Measurements from ENCODE around the gene TEX13D. TPM values are rescaled to one million over a fixed set of nuclear protein-coding genes. Genes with fewer than 3 reads are reported as not detected.

Gene TEX13D
- total and polyA plus RNA-seq, 4 donors: 0.04 TPM; not detected in 3

GRCh38 chrX:124378643-124379042 is 46.2 kb downstream of the TEX13D start:
- WGBS, 2 donors: 11 to 45% methylated on average over 4 of the region's 4 CpGs
- H3K4me3 ChIP-seq: no peak overlapping the region
- DNase-seq (no peak), ATAC-seq (ENCODE audit: insufficient read depth, low FRiP score) (no peak)
- H3K4me1 ChIP-seq (ENCODE audit: control insufficient read depth in 5 of 5, insufficient read depth in 5 of 5, low read length in 5 of 5): no peaks in the 10 kb centered on the region
- peaks cover 0 to 2% (median 0%) of the 10 kb centered on the region in 4 donors for H3K9me3 ChIP-seq (ENCODE audit: control insufficient read depth in 4 of 4, insufficient read depth in 3 of 4, low read length in 3 of 4)
- TF ChIP-seq, protein P1, sequence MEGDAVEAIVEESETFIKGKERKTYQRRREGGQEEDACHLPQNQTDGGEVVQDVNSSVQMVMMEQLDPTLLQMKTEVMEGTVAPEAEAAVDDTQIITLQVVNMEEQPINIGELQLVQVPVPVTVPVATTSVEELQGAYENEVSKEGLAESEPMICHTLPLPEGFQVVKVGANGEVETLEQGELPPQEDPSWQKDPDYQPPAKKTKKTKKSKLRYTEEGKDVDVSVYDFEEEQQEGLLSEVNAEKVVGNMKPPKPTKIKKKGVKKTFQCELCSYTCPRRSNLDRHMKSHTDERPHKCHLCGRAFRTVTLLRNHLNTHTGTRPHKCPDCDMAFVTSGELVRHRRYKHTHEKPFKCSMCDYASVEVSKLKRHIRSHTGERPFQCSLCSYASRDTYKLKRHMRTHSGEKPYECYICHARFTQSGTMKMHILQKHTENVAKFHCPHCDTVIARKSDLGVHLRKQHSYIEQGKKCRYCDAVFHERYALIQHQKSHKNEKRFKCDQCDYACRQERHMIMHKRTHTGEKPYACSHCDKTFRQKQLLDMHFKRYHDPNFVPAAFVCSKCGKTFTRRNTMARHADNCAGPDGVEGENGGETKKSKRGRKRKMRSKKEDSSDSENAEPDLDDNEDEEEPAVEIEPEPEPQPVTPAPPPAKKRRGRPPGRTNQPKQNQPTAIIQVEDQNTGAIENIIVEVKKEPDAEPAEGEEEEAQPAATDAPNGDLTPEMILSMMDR (IDR thresholded peaks at IDR 0.05; ENCODE audit: control extremely low read depth, extremely low read depth): no peak
- H3K27me3 ChIP-seq (ENCODE audit: control insufficient read depth in 3 of 3, insufficient read depth in 3 of 3, low read length in 2 of 3): peaks cover 0 to 7% (median 0%) of the 10 kb centered on the region in 3 donors
- H3K9ac ChIP-seq (ENCODE audit: insufficient read depth in 1 of 2, low read length in 2 of 2): no peak overlapping the region
- H3K36me3 ChIP-seq (ENCODE audit: control insufficient read depth in 4 of 4, insufficient read depth in 4 of 4, low read length in 4 of 4): no peaks in the 10 kb centered on the region
- H3K27ac ChIP-seq (ENCODE audit: low read depth in 1 of 2, low read length in 1 of 2): no peak overlapping the region

DNA sequence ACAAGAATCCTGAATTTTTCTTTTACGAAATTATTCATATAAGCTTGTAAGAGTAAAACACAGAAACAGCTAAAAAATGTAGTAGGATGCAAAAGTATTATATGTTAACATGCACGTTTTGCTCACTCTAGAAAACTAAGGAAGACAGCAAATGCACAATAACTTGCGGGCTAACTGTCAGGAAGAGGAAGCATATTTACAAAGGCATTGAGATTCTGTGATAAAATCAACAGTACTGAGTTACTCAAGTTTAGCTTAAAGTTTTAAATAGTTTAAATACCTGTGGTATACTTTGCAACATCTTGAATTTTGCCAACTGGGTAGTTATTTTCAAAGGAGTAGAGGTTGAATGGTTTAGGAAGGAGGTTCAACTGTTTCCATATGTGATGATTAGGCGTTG is 50.9 kb downstream of the TEX13D start:
- WGBS, 2 donors: 30 to 52% methylated on average over 4 of the region's 4 CpGs
- no peaks in the 10 kb centered on the region for H3K4me1 ChIP-seq (ENCODE audit: control insufficient read depth in 5 of 5, insufficient read depth in 5 of 5, low read length in 5 of 5)
- TF ChIP-seq, protein P1 (IDR thresholded peaks at IDR 0.05; ENCODE audit: control extremely low read depth, extremely low read depth): no peak
- no peak overlapping the region for H3K27ac ChIP-seq (ENCODE audit: low read depth in 1 of 2, low read length in 1 of 2)
- DNase-seq: no peak
- H3K36me3 ChIP-seq (ENCODE audit: control insufficient read depth in 4 of 4, insufficient read depth in 4 of 4, low read length in 4 of 4): no peaks in the 10 kb centered on the region
- peaks cover 0 to 7% (median 4%) of the 10 kb centered on the region in 3 donors for H3K27me3 ChIP-seq (ENCODE audit: control insufficient read depth in 3 of 3, insufficient read depth in 3 of 3, low read length in 2 of 3)
- H3K9me3 ChIP-seq (ENCODE audit: control insufficient read depth in 4 of 4, insufficient read depth in 3 of 4, low read length in 3 of 4): peaks cover 0 to 2% (median 0%) of the 10 kb centered on the region in 4 donors
- no peak for ATAC-seq (ENCODE audit: insufficient read depth, low FRiP score)
- H3K4me3 ChIP-seq: no peak overlapping the region
- H3K9ac ChIP-seq (ENCODE audit: insufficient read depth in 1 of 2, low read length in 2 of 2): no peak overlapping the region

DNA sequence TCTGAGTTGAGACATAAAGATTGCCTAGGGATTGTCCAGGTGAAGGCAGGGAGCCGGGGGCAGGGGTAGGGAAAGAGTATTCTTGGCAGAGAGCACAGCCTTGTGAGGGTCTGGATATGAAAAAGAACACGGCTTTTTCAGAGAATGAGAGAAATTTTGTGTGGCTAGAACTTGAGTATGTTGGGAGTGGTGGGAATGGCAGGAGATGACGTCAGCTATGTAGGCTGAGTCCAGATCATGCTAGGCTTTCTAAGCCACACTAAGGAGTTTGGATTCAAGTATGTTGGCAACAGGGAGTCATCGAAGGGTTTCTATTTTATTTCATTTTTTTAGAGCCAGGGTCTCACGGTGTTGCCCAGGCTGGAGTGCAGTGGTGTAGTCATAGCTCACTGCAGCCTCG is 53.9 kb downstream of the TEX13D start:
- H3K9me3 ChIP-seq (ENCODE audit: control insufficient read depth in 4 of 4, insufficient read depth in 3 of 4, low read length in 3 of 4): no peaks in the 10 kb centered on the region
- no peak overlapping the region for H3K4me3 ChIP-seq
- H3K36me3 ChIP-seq (ENCODE audit: control insufficient read depth in 4 of 4, insufficient read depth in 4 of 4, low read length in 4 of 4): no peaks in the 10 kb centered on the region
- H3K9ac ChIP-seq (ENCODE audit: insufficient read depth in 1 of 2, low read length in 2 of 2): no peak overlapping the region
- H3K4me1 ChIP-seq (ENCODE audit: control insufficient read depth in 5 of 5, insufficient read depth in 5 of 5, low read length in 5 of 5): no peaks in the 10 kb centered on the region
- TF ChIP-seq, protein P1 (IDR thresholded peaks at IDR 0.05; ENCODE audit: control extremely low read depth, extremely low read depth): no peak
- no peak for ATAC-seq (ENCODE audit: insufficient read depth, low FRiP score)
- DNase-seq: no peak
- H3K27me3 ChIP-seq (ENCODE audit: control insufficient read depth in 3 of 3, insufficient read depth in 3 of 3, low read length in 2 of 3): peaks cover 0 to 7% (median 0%) of the 10 kb centered on the region in 3 donors
- 74 to 96% methylated on average over 5 to 6 of the region's 6 CpGs for WGBS, 2 donors
- no peak overlapping the region for H3K27ac ChIP-seq (ENCODE audit: low read depth in 1 of 2, low read length in 1 of 2)

Small RNAs within 50 kb of the gene (small RNA-seq; reads per million reads assigned to genes)
- gene AL022718.1 (ENCODE audit: low replicate concordance): 0.17 reads per million

Other genes starting within 250 kb of the TEX13D start
- gene SH2D1A, start 13.9 kb downstream of the TEX13D start, total RNA-seq: 1 to 10 TPM in 1 of 2 donors, under 1 TPM in 1; 0.46 to 2.3 TPM
- 1 to 10 TPM in 1 of 2 donors, under 1 TPM in 1; 0.53 to 1.3 TPM for gene SH2D1A, start 13.9 kb downstream of the TEX13D start, polyA plus RNA-seq

All from lung (tissue), 13 donors.